Measurements from ENCODE around the gene SMG9.

SMG9 gene

DNA sequence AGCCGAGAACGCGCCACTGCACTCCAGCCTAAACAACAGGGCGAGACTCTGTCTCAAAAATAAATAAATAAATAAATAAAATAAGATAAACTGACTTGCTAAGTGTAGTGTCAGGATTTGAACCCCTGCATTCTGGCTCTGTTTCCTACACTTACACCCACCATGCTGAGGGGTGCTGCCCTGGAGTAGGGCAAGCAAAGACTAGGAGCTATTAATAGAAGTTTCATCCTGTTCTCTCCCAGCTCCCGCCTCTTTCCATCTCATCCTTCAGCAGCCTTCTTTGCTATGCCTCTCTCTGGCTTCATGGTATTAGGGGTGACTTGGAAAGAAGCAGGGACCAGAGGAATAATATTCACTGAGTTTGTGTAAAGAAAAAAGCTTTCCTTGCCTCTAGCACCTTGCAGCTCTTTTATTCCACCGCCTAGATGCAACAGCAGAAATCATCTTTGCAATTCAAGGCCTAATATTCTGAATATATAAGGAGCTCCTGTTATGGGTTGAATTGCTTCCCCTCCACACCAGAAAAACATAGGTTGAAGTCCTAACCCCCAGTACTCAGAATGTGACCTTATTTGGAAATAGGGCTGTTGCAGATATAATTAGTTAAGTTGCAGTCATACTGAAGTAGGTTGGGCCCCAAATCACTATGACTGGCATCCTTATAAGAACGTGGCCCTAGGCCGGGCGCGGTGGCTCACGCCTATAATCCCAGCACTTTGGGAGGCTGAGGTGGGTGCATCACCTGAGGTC, 76.1 kb downstream of the SMG9 start:
- Mint-ChIP-seq H3K4me1 (peaks cover 5% of the 10 kb centered on the region), H3K9me3 (no peaks in the 10 kb centered on the region), H3K36me3 (ENCODE audit: low read depth) (no peaks in the 10 kb centered on the region), H3K4me3 (no peak overlapping the region), H3K27ac (no peak overlapping the region), H3K27me3 (ENCODE audit: low read depth) (peaks cover 9% of the 10 kb centered on the region)
- TF ChIP-seq CTCF (IDR thresholded peaks at IDR 0.05; ENCODE audit: unreplicated experiment in 3 of 3) = no peak

All from nephron (organoid).